A673 (cell line): ENCODE results near the gene C1orf21.

Experiments
- CTCF ChIP-seq: fragments of 300-800, 200-600 bp; sonication (generic); conservative IDR thresholded peaks from 2 replicates; pipeline ENCODE4 v1.5.1; 2017; ENCODE audit warnings: low read depth, mild to moderate bottlenecking, antibody characterized with exemption, low read length, moderate library complexity, mixed read lengths
- EZH2 ChIP-seq: fragments of 200-600 bp; sonication (generic); IDR thresholded peaks from 2 replicates; pipeline ENCODE4 v1.6.1; 2017; ENCODE audit warnings: borderline replicate concordance, low read depth, mild to moderate bottlenecking, mixed read lengths, antibody characterized with exemption, low read length; ENCODE audit not compliant: poor library complexity, severe bottlenecking

GRCh38 chr1:184569106-184569505 is 182.3 kb downstream of the C1orf21 start:
- TF ChIP-seq CTCF (no peak), EZH2 (no peak)
